GM13977 (cell line): ENCODE data around the gene ADCY5.

Experiments
- DNase-seq: peaks from one replicate; pipeline ENCODE4 v3.0.0; 2012; ENCODE audit warnings: low spot score
- CTCF ChIP-seq: IDR thresholded peaks from 2 replicates; pipeline ENCODE4 v1.5.1; 2012; ENCODE audit warnings: mild to moderate bottlenecking, control low read depth; ENCODE audit not compliant: insufficient read depth; ENCODE audit errors: extremely low read depth, missing control alignments
- in situ Hi-C: fragments of 300-500 bp; cut with MboI; formaldehyde crosslinking; loops from one replicate; pipeline ENCODE4 v1.12.0; 2022; ENCODE audit warnings: low sequenced_read_pairs, low pct_unique_long_range_greater_than_20kb, mixed read lengths, inconsistent platforms; ENCODE audit not compliant: unreplicated experiment

The ADCY5 gene

DNA sequence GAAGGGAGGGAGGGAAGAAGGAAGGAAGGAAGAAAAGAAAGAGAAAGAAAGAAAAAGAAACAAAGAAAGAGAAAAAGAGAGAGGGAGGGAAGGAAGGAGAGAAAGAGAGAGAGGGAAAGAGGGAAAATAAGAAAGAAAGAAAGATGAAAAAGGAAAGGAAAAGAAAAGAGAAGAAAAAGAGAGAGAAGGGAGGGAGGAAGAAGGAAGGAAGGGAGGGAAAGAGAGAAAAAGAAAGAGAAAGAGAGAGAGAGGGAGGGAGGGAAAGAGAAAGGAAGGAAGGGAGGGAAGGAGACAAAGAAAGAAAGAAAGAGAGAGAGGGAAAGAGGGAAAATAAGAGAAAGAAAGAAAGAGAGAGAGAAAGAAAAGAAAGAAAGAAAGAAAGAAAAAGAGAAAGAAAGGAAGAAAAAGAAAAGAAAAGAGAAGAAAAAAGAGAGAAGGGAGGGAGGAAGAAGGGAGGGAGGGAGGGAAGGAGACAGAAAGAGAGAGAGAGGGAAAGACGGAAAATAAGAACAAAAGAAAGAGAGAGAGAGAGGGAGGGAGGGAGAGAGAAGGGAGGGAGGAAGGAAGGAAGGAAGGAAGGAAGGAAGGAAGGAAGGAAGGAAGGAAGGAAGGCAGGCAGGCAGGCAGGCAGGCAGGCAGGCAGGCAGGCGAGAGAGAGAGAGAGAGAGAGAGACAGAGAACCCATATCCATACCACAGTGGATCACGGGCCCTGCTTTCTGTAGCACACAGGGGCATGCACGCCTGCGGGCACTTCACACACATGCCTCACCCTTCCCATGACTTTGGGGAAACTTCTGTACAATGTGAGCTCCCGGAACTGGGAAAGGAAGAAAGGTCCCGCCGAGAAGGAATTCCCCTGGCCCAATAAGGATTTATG, 52.5 kb downstream of the ADCY5 start:
- no peak for DNase-seq
- in situ Hi-C loops = no loop called here
- TF ChIP-seq CTCF = no peak

GRCh38 chr3:123395235-123395634, 53.7 kb downstream of the ADCY5 start:
- DNase-seq = no peak
- in situ Hi-C loops = no loop called here
- TF ChIP-seq CTCF = no peak

GRCh38 chr3:123394391-123395020, 54.4 kb downstream of the ADCY5 start:
- TF ChIP-seq CTCF = no peak
- in situ Hi-C loops = no loop called here
- DNase-seq = no peak

- TF ChIP-seq CTCF = no peak
- in situ Hi-C loops = no loop called here
- DNase-seq = no peak
Observed at GRCh38 chr3:123392871-123393620, 55.8 kb downstream of the ADCY5 start.

DNA sequence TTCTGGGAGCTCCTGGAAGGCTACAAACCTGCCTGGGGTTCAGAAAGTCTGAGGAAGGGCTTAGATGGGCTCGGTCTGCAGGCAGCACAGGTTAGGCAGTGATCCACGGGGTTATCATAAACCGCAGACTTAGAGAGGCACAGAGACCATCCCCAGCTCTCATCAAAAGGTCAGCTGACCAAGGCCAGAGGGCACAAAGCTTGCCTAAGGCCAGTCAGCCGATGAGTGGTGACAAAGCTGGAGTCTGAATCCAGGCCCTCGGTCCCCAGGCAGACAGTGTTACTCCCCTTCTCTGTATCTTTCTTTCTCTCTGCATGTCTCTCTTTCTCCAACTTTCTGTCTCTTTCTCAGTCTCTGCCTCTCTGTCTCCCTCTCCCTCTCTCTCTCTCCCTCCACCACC, 56.5 kb downstream of the ADCY5 start:
- DNase-seq = no peak
- in situ Hi-C loops = no loop called here
- TF ChIP-seq CTCF = no peak

DNA sequence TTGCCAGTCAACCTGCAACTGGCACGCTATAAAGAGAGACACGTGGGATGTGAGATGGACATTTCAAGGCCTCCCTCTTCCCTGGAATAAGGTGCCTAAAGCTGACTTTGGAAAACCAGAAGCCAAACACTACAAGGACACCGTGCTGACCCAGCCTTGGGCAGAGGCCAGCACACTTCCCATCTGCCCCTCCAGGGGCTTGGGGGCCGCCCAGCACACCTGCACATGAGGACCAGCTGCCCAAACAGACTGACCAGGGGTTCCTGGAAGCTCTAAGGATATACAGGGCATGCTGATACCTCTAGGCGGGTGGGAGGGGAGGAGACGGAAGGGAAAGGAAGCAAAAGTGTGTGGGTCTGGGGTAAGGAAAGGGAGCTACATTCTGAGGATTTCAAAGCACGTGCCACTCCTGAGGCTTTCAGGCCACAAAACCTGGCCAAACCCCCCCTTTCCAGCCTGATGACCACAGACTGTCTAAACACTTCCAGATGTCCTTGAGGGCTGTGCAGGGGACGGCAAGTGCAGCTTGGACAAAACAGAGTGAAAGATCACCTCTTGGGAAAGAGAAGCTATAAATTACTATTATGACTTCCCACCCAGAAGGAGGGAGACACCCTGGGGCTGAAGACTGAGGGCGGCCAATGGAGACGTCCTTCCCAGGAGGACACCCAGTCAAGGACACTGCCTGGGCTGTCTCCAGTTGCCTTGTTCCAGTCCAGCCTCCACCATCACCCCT, 57.9 kb downstream of the ADCY5 start:
- no peak for DNase-seq
- no peak for TF ChIP-seq CTCF
- in situ Hi-C loops = no loop called here
